B cell (primary cell): ENCODE data around the gene FILIP1.

Source experiments
- EZH2 ChIP-seq: IDR thresholded peaks from 2 replicates; pipeline ENCODE4 v1.6.1; 2012; ENCODE audit warnings: borderline replicate concordance, low read depth, mild to moderate bottlenecking, moderate library complexity, low read length; ENCODE audit not compliant: insufficient read depth, poor library complexity, severe bottlenecking
- TF ChIP-seq, protein P1 (sequence below): fragments of 200-600 bp; IDR thresholded peaks from one replicate; pipeline ENCODE4 v1.8.0; 2022; ENCODE audit warnings: antibody characterized with exemption, mild to moderate bottlenecking

DNA sequence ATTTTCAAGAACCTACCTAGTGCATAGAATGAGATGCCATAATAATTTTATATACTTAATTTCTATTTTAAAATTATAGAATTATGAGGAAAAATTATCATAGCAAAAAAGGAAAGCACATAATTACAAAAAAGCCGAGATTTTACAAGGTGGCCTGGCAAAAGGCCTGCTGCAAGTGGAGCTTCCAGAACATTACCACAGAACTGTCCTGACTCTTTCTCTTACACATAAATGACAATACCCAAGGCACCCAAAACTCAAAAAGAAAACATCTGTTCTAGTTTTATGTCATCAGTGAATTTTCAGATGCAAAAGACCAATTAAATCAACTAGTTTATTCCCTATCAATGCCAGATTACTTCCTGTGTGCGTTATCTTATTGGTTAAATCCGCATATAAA, 74.2 kb downstream of the FILIP1 start:
- TF ChIP-seq, protein P1, sequence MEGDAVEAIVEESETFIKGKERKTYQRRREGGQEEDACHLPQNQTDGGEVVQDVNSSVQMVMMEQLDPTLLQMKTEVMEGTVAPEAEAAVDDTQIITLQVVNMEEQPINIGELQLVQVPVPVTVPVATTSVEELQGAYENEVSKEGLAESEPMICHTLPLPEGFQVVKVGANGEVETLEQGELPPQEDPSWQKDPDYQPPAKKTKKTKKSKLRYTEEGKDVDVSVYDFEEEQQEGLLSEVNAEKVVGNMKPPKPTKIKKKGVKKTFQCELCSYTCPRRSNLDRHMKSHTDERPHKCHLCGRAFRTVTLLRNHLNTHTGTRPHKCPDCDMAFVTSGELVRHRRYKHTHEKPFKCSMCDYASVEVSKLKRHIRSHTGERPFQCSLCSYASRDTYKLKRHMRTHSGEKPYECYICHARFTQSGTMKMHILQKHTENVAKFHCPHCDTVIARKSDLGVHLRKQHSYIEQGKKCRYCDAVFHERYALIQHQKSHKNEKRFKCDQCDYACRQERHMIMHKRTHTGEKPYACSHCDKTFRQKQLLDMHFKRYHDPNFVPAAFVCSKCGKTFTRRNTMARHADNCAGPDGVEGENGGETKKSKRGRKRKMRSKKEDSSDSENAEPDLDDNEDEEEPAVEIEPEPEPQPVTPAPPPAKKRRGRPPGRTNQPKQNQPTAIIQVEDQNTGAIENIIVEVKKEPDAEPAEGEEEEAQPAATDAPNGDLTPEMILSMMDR = no peak
- TF ChIP-seq EZH2 = no peak
